SK-N-SH (cell line): ENCODE measurements around the gene UGT1A3.

Source experiments
- CTCF ChIP-seq: fragments of 200-600 bp; sonication (generic); IDR thresholded peaks from 2 replicates; pipeline ENCODE4 v1.6.1; 2017; ENCODE audit warnings: antibody characterized with exemption, mild to moderate bottlenecking, moderate library complexity
- ELF1 ChIP-seq: IDR thresholded peaks from 2 replicates; pipeline ENCODE4 v1.4.0; 2012
- EP300 ChIP-seq, 2 experiments: IDR thresholded peaks; 2 replicates each; pipeline versions ENCODE4 v1.4.0 to v1.6.1; 2012; ENCODE audit warnings: borderline replicate concordance in 1 of 2, low read depth in 1 of 2, low read length in 1 of 2
- EZH2phosphoT487 ChIP-seq: fragments of 200-600 bp; sonication (generic); IDR thresholded peaks from 2 replicates; pipeline ENCODE4 v1.6.1; 2017; ENCODE audit warnings: low read depth, mixed run types, mild to moderate bottlenecking, antibody characterized with exemption, moderate library complexity, borderline replicate concordance
- GABPA ChIP-seq: IDR thresholded peaks from 2 replicates; pipeline ENCODE4 v1.4.0; 2012; ENCODE audit warnings: low read depth, mild to moderate bottlenecking
- MAX ChIP-seq: IDR thresholded peaks from 2 replicates; pipeline ENCODE4 v1.4.0; 2012; ENCODE audit warnings: low read depth
- MEF2A ChIP-seq: IDR thresholded peaks from 2 replicates; pipeline ENCODE4 v1.4.0; 2012; ENCODE audit warnings: low read depth, borderline replicate concordance
- MXI1 ChIP-seq: IDR thresholded peaks from 2 replicates; pipeline ENCODE4 v1.6.1; 2012; ENCODE audit warnings: mild to moderate bottlenecking, low read depth, low read length, improper control_type of control experiment
- PBX3 ChIP-seq: IDR thresholded peaks from 2 replicates; pipeline ENCODE4; 2012
- POLR2AphosphoS5 ChIP-seq: IDR thresholded peaks from 2 replicates; pipeline ENCODE4 v1.6.1; 2012; ENCODE audit warnings: low read depth, low read length
- RCOR1 ChIP-seq: fragments of 150-350 bp; IDR thresholded peaks from 2 replicates; pipeline ENCODE4 v1.6.1; 2017; ENCODE audit warnings: antibody characterized with exemption, low read length
- TCF12 ChIP-seq: IDR thresholded peaks from 2 replicates; pipeline ENCODE4 v1.4.0; 2012
- USF2 ChIP-seq: fragments of 150-350 bp; IDR thresholded peaks from 2 replicates; pipeline ENCODE4 v1.6.1; 2017; ENCODE audit warnings: antibody characterized with exemption, low read length, low read depth, borderline replicate concordance
- ZBTB33 ChIP-seq: IDR thresholded peaks from 2 replicates; pipeline ENCODE4 v1.4.0; 2012; ENCODE audit warnings: low read depth, borderline replicate concordance

GRCh38 chr2:233789554-233789953 is 60.7 kb downstream of the UGT1A3 start:
- TF ChIP-seq CTCF (no peak), MAX (no peak), USF2 (no peak), ZBTB33 (no peak), RCOR1 (no peak), GABPA (no peak), TCF12 (no peak), POLR2AphosphoS5 (no peak), EZH2phosphoT487 (no peak), PBX3 (no peak), ELF1 (no peak), MXI1 (no peak), EP300 (IDR thresholded peaks at IDR 0.05; ENCODE audit: borderline replicate concordance in 1 of 2, low read depth in 1 of 2, low read length in 1 of 2) (no peak), MEF2A (no peak)
